ENCODE data around the gene PITX3.

The PITX3 gene

DNA sequence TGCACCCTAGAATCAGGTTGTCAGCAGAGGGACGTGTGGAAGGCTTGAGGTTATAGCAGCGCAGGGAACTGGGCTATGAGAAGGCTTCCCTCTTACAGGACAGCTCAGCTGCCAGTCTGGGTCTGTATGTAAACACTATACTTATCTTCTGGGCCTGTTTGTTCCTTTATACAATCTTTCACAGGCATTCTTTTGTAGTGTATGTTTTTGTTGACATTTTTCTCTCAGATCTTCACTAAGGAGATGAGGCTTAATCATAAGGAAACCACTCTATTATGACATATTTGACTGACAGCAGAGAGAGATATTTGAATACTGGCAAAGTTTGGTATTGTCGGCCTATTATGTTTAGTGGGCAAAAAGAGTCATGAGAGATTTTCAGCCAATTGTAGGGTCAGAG is 4.9 kb upstream of the PITX3 start (continued):
- no peak for TF ChIP-seq ZNF555 (tag by site-specific recombination; conservative IDR thresholded peaks at IDR 0.05)
- TF ChIP-seq ZNF677 (tag by site-specific recombination; IDR thresholded peaks at IDR 0.05) = no peak
- TF ChIP-seq ZSCAN30 (tag by site-specific recombination; IDR thresholded peaks at IDR 0.05) = no peak
- TF ChIP-seq ZNF585B (tag by site-specific recombination; IDR thresholded peaks at IDR 0.05) = no peak
- TF ChIP-seq BCL11A (tag by site-specific recombination; IDR thresholded peaks at IDR 0.05; ENCODE audit: low read depth) = no peak

GRCh38 chr10:102245932-102246251 is 4.6 kb upstream of the PITX3 start:
- ChIA-PET CTCF (interaction anchor here (0.5 to 4.3 kb wide), 10 partner anchors 11 to 758 kb away, joined by 3 to 28 read pairs (median 4); no protein-coding TSS in a partner anchor), POLR2A (interaction anchor here (0.8 to 1.6 kb wide), 9 partner anchors 11 to 131 kb away, joined by 3 to 9 read pairs (median 4); no protein-coding TSS in a partner anchor)
- Histone ChIP-seq H3K9me3 (ENCODE audit: control insufficient read depth, insufficient read depth, low read depth, low read length) (no peaks in the 10 kb centered on the region), H3K27ac (ENCODE audit: extremely low read depth, low read depth, low read length) (peak overlapping the region; percentile 56), H3K4me1 (ENCODE audit: control insufficient read depth, insufficient read depth, low read length) (peaks cover 21% of the 10 kb centered on the region), H3K36me3 (ENCODE audit: control insufficient read depth in 2 of 2, insufficient read depth in 1 of 2, low read length in 2 of 2) (peaks cover 0 to 12% of the 10 kb centered on the region in 2 experiments; a peak in 2 of 3 replicates), H3K4me3 (ENCODE audit: low read depth, low read length) (peak overlapping the region; percentile 60)
- TF ChIP-seq YY2 (tag by site-specific recombination; IDR thresholded peaks at IDR 0.05) (0 out of 2 replicates have a peak, but pooled peaks have one; percentile 4), ZBTB48 (tag by site-specific recombination; IDR thresholded peaks at IDR 0.05) (no peak), ZNF76 (tag by site-specific recombination; IDR thresholded peaks at IDR 0.05; ENCODE audit: borderline replicate concordance, low read depth) (0 out of 2 replicates have a peak, but pooled peaks have one; percentile 16), PATZ1 (tag by site-specific recombination; IDR thresholded peaks at IDR 0.05) (no peak), ZNF184 (tag by site-specific recombination; IDR thresholded peaks at IDR 0.05) (no peak), ZNF664 (tag by site-specific recombination; IDR thresholded peaks at IDR 0.05) (no peak)

DNA sequence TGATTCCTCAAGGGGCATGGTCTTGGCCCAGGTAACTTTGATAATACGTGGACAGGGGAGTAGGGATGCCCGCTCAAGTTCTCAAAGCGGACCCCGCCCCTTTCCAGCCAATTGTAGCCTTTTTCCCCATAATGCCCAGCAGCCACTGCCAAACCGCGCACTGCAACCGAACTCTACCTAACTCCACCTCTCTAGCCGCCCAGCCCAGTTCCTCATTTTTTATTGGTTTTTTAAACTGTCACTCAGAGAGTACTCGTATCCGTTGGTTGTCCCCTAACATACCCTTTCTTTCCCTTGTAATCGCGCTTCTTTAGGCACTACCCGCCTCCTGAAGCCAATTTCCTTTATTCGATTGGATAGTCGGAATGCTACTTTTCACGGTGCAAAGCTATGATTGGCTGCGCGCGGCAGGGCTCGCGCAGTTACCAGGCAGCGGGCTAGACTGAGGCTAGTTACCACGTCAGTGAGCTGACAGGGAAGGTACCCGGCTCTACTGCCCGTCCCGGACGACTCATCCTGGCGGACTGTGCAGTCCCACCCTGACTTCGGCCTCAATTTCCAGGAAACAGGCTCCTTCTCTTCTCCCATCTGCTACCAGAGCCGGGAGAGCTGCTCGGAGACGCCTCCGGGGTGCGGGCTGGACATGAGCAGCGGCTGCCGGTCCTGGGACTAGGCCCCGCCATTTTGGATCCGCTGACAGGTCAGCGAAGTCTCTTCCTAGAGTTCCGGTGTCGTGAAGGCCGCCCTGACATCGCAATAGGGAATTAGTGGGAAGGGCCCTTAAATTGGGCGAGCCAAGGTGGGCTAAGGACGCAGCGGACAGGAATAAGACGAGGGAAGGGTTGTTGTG is 4.0 kb upstream of the PITX3 start, which contains the start of gene GBF1:
Gene GBF1, plus strand, starts transcription at position 451 of the 850 bp plus-strand sequence. CDS start 13,407 bp downstream, outside the sequence.
- peaks cover 0 to 12% of the 10 kb centered on the region in 2 experiments; a peak in 2 of 3 replicates for H3K36me3 ChIP-seq (ENCODE audit: control insufficient read depth in 2 of 2, insufficient read depth in 1 of 2, low read length in 2 of 2)
- H3K27ac ChIP-seq (ENCODE audit: extremely low read depth, low read depth, low read length) = peak within 1 kb of the TSS; percentile 56
- peaks cover 21% of the 10 kb centered on the region for H3K4me1 ChIP-seq (ENCODE audit: control insufficient read depth, insufficient read depth, low read length)
- CTCF ChIA-PET = interaction anchor here (0.6 to 4.3 kb wide), 12 partner anchors 10 to 339 kb away, joined by 3 to 28 read pairs (median 3); no protein-coding TSS in a partner anchor
- H3K4me3 ChIP-seq (ENCODE audit: low read depth, low read length) = peak within 1 kb of the TSS; percentile 60
- POLR2A ChIA-PET = interaction anchor here (0.5 to 1.6 kb wide), 14 partner anchors 10 to 380 kb away, joined by 3 to 9 read pairs (median 4); no protein-coding TSS in a partner anchor
- H3K9me3 ChIP-seq (ENCODE audit: control insufficient read depth, insufficient read depth, low read depth, low read length) = no peaks in the 10 kb centered on the region
- TF ChIP-seq YY2 (tag by site-specific recombination; IDR thresholded peaks at IDR 0.05) (peak; percentile 86), ZFP69B (tag by site-specific recombination; IDR thresholded peaks at IDR 0.05) (no peak), KLF8 (tag by site-specific recombination; IDR thresholded peaks at IDR 0.05) (peak; percentile 90), KLF1 (tag by site-specific recombination; IDR thresholded peaks at IDR 0.05) (peak; percentile 78), ZSCAN23 (tag by site-specific recombination; IDR thresholded peaks at IDR 0.05) (no peak), ZNF324 (tag by site-specific recombination; IDR thresholded peaks at IDR 0.05) (no peak; the same call in 1 of the 2 replicates), KLF10 (tag by site-specific recombination; IDR thresholded peaks at IDR 0.05) (peak; percentile 93), HOXD13 (CRISPR knock-in tag; IDR thresholded peaks at IDR 0.05; ENCODE audit: borderline replicate concordance) (no peak), YY1 (tag by site-specific recombination; IDR thresholded peaks at IDR 0.05) (peak; percentile 84; the same call in 1 of the 2 replicates), ZNF514 (tag by site-specific recombination; IDR thresholded peaks at IDR 0.05) (no peak), ZFP41 (tag by site-specific recombination; IDR thresholded peaks at IDR 0.05; ENCODE audit: borderline replicate concordance) (no peak)
- TF ChIP-seq, protein P1, sequence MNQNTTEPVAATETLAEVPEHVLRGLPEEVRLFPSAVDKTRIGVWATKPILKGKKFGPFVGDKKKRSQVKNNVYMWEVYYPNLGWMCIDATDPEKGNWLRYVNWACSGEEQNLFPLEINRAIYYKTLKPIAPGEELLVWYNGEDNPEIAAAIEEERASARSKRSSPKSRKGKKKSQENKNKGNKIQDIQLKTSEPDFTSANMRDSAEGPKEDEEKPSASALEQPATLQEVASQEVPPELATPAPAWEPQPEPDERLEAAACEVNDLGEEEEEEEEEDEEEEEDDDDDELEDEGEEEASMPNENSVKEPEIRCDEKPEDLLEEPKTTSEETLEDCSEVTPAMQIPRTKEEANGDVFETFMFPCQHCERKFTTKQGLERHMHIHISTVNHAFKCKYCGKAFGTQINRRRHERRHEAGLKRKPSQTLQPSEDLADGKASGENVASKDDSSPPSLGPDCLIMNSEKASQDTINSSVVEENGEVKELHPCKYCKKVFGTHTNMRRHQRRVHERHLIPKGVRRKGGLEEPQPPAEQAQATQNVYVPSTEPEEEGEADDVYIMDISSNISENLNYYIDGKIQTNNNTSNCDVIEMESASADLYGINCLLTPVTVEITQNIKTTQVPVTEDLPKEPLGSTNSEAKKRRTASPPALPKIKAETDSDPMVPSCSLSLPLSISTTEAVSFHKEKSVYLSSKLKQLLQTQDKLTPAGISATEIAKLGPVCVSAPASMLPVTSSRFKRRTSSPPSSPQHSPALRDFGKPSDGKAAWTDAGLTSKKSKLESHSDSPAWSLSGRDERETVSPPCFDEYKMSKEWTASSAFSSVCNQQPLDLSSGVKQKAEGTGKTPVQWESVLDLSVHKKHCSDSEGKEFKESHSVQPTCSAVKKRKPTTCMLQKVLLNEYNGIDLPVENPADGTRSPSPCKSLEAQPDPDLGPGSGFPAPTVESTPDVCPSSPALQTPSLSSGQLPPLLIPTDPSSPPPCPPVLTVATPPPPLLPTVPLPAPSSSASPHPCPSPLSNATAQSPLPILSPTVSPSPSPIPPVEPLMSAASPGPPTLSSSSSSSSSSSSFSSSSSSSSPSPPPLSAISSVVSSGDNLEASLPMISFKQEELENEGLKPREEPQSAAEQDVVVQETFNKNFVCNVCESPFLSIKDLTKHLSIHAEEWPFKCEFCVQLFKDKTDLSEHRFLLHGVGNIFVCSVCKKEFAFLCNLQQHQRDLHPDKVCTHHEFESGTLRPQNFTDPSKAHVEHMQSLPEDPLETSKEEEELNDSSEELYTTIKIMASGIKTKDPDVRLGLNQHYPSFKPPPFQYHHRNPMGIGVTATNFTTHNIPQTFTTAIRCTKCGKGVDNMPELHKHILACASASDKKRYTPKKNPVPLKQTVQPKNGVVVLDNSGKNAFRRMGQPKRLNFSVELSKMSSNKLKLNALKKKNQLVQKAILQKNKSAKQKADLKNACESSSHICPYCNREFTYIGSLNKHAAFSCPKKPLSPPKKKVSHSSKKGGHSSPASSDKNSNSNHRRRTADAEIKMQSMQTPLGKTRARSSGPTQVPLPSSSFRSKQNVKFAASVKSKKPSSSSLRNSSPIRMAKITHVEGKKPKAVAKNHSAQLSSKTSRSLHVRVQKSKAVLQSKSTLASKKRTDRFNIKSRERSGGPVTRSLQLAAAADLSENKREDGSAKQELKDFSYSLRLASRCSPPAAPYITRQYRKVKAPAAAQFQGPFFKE (tag by site-specific recombination; IDR thresholded peaks at IDR 0.05; ENCODE audit: borderline replicate concordance) = no peak

All from HEK293 (cell line).